Globus pallidus (tissue), 1 donor: ENCODE data around the gene SRP68.
"Not testable (repeated sequence)": the region's sequence is repeated elsewhere in the genome, so short reads cannot be mapped to it uniquely, and the experiment has no call there.

ENCODE experiments used
- DNase-seq: peaks from one replicate; pipeline ENCODE4 v3.0.0-alpha.2; 2015; ENCODE audit warnings: low spot score

Gene SRP68

GRCh38 chr17:76089680-76090516 is 17.6 kb upstream of the SRP68 start:
- DNase-seq = no peak

DNA sequence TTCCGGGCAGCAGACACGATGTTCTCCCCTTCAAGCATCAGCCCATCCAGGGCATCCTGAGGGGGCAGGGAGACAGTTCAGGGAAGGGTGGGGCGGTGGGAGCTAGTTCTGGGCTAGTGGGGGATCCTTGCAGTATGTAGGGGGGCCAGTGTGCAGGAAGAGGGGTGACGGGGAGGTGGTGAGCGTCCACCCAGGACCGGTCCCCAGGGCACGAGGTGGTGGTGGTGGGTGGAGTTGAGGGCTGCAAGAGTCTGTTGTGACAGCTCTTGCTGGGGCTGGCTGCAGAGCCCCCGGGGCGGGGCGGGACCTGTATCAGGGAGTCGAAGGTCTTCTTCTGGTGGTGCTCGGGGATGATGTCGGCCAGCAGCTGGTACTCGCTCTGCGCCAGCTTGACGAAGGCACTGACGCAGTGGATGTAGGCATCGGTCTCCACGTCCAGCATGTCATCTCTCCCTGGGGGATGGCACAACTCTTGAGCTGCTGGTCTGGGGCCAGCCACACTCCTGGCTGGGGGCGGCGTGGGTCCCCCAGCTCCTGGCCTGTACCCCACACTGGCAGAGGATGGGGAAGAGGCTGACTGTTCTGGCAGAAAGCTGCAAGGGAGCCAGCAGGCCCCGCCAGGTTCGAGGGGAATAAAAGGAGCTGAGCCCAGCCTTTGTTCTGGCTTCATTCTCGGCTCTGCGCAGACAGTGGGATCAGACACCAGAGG is 16.7 kb upstream of the SRP68 start:
- no peak for DNase-seq

DNA sequence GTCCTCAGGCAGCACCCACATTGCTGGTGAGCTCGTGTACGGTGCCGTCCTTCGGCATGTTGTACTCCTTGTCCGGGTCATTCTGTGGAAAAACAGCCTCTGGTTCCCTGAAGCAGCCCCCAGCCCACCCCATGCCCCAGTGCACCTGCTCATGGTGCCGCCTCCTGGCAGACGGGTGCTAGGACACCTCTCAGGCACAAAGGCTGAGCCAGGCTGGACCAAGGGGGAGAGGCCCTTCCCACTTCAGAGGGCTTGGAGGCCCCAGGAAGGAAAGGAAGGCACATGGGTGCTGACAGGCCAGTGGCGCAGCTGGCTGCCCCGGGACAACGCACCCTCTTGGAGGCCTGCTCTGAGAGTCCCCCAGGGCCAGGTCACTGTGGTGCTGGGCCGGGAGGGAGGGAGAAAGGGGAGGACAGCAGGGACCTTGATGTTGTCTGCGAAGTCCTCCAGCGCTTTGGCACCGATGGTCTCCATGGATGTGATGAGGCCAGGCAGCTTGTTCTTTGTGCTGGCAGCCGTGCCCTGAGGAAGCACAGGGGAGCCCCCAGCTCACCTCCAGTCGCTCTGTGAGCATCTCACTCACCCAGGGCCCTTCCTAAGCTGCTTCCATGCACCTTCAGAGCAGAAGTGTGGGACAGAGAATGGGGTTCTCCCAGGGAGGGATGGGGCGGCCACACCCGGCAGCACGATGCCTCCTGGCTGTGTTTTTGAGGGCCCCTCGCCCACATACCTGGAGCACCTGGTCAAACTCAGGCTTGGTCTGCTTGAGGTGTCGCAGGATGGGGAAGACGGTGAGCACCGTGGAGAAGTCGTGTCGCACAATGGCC is 15.9 kb upstream of the SRP68 start:
- DNase-seq = no peak

DNA sequence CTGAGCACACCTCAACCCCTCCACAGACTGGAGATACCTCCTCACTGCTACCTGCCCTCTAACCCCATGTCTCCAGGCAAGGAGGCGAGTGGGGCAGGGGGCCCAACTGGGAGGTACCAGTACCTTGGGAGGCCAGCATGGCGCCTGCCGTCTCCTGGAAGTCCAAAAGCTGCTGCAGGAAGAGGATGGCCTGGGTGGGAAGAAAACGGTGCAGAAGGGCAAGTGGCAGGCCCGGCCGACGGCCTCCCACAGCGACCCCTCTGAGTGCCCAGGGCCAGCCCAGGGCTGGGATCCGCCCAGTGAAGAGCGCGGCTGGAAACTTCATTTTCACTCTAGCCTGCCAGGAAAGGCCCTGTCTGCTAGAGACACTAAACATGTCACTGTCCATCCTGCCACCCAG is 15.2 kb upstream of the SRP68 start:
- no peak for DNase-seq

DNA sequence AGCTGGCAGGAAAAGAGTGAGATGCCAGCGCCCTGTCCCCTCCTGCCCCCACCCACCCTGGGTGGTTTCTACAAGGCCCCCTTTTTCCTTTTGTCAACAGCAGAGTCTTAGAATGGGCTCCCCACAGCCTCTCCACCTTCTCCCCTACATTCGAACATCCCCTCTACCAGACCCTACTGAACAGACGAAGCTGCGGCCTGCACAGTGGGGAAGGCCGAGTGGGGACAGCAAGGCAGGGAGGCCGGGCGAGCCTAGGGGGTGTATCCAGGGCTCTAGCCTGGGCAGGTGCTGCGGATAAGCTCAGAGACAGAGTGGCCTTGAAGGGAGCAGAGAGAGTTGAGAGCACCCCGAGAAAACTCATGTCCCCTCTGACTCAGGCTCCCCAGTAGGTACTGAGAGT is 14.1 kb upstream of the SRP68 start:
- DNase-seq = no peak

GRCh38 chr17:76085731-76086366 is 13.5 kb upstream of the SRP68 start:
- DNase-seq = no peak

DNA sequence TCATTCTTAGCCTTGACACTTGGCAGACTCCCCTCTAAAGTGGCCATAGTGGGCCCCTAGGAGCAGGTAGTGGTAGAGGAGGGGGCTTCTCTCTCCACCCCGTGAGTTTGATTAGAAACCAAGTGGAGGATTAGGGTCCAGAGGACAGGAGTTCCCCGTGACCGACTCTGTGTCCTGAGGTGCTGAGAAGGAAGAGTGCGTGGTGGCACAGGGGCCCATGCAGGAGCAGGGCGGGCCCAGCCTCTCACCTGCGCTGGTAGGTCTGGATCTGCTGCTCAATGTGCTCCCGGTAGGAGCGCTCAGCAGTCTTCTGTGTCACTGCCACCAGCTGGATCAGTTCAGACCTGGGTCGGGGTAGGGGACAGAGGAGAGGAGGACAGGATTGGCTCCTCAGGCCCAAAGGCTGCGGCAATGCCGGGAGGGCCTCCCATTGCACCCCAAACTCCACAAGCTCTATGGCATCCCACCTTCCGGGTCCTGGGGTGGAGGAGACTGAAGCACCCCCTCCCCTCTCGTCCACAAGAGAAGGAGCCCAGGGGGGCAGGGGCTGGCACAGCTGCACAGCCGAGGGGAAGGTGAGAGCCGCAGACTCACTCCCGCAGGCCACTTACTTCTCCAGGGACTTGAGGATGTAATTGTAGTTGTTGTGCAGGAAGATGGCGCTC is 12.9 kb upstream of the SRP68 start:
- no peak for DNase-seq

DNA sequence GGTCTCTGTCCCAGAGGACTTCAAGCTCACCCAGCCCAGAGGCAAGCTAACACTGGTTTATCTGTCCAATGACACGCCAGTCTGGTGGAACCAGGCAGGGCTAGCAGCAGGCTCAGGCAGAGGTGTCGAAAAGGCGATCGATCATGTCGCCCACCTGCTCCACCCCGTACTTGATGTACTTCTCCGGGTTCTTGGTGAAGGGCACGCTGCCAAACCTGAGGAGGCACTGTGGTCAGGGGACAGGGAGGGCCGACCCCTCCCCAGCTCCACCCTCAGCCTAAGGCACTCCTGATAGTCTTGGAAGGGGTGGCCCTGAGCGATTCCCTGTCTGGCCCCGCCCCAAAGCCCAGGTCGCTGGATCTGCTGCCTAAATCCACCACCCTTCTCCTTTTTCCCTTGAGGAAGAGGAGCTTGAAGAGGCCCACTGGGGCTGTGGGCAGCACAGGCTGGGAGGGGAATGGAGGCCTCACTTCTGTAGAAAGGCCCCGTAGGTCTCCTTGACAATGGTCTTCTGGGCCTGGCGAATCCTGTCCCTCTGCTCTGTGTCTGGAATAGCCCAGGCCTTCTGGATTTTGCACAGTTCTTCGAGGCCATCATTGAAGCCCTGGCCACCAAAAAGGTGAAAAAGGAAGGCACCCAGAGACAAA is 11.3 kb upstream of the SRP68 start:
- DNase-seq = no peak

DNA sequence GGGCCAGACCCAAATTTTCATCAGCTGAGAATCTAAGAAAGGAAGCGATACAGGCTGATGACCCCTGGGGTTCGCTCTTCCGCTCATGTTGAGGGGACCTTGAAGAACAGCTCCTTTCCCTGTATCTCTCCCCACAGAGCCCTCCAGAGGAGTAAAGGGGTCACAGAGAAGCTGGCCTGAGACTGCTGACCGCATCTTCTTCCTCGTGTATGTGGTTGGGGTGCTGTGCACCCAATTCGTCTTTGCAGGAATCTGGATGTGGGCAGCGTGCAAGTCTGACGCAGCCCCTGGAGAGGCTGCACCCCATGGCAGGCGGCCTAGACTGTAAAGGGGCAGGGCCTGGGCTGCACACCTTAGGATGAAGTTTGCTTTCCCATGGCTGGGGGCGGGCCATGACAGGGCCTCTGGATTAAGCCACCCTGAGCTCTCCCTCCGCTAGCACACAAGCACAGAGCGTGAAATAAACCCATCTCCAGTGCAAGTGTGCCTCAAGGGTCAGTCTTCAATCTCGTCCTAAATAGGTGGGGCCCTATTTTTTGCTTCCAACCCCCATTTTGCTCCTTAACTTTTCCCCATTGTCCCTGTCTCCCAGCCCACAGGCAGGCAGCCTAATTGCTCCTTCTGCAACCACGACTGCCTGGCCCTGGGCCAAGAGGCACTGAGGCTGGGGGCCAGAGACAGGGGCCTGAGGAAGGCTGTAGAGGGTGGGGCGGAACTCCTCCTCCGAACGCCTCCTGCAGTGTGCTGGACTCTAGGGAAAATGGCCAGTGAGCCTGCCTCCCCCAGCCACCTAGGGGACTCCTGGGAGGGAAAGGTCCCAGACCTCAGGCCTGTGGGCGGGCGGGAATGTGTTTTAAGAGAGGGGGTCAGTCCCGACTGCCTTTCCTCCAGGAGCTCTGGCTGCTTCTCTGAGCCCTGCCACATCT is 10.3 kb upstream of the SRP68 start:
- DNase-seq = no peak

- DNase-seq = no peak
Measured at GRCh38 chr17:76081295-76082210, 9.2 kb upstream of the SRP68 start.

GRCh38 chr17:76080768-76081287 is 8.5 kb upstream of the SRP68 start:
- DNase-seq = no peak

DNA sequence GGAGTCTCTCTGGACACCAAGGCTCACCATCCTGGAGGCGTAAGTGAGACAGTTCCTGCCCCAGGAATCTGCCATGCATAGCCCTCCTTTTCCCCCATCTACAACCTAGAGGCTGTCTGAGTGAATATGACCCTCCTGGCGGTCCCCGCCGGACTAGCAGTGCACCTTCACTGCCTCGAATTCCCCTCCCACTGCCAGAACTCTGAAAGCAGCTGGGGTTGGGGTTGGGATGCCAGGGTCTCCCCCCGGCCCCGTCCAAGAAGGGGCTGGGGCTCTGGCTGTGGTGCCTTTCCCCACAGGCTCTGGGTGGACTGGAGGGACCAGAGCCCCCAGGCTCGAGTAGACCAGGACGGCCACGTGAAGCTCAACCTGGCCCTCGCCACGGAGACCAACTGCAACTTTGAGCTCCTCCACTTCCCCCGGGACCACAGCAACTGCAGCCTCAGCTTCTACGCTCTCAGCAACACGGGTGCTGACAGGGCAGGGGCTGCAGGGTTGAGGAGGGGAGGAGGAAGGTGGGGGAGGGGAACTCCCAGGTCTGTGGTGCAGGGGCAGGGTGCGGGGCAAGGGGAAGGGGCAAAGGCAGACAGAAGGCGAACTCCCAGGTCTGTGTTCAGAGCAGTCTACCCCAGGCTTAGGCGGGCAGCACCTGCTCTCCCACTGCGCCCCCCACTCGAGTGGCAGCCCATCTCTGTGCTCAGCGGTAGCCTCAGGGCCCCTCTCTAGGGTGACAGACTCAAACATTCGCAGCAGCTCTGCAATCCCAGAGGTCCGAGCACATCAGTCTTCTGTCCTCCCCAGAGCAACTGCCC is 7.8 kb upstream of the SRP68 start:
- DNase-seq = no peak

- no peak for DNase-seq
Measured at GRCh38 chr17:76079535-76079955, 7.2 kb upstream of the SRP68 start.

DNA sequence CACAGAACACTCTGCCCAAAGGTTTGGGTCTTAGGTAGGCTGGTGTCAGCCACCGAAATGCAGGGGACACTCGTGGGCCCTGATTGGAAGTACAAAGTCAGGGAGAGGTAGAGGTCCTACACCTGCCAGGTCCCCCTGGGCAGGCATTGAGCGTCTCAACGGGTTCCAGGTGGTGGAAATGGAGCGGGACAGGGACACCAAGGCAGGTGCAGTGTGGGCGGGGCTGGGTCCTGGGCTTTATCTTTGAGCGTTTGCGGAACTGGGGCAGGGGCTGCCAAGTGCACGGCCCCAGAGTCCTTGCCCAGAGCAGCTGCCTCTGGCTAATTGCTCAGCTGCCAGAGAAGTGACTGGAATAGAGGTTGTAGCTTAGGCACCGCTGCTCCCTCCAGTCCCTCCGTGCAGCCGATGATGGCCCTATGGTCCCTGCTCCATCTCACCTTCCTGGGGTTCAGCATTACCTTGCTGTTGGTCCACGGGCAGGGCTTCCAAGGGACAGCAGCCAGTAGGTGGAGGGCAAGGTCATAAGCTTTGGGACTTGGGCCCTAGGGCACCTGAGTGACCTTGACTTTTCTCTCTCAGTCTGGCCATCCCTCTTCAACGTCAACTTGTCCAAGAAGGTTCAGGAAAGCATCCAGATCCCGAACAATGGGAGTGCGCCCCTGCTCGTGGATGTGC is 6.7 kb upstream of the SRP68 start, which contains the start of gene ZACN:
TSS of gene ZACN (plus strand) at position 323 of the 675 bp plus-strand sequence. CDS start at position 406, 83 bp downstream.
- DNase-seq = no peak

DNA sequence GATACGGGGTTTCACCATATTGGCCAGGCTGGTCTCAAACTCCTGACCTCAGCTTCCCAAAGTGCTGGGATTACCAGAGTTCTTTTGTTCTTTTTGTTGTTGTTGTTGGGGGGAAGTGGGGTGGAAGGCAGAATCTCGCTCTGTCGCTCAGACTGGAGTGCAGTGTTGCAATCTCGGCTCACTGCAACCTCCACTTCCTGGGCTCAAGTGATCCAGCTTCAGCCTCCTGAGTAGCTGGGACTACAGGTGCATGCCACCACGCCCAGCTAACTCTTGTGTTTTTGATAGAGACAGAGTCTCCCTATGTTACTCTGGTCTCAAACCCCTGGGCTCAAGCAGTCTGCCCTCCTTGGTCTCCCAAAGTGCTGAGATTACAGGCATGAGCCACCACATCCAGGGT is 6.1 kb upstream of the SRP68 start:
- not testable (repeated sequence) for DNase-seq

GRCh38 chr17:76077584-76078110 is 5.3 kb upstream of the SRP68 start:
- DNase-seq = no peak
